BE2C (cell line): ENCODE measurements around the gene ALDOA.
"Not testable (repeated sequence)": the region's sequence is repeated elsewhere in the genome, so short reads cannot be mapped to it uniquely, and the experiment has no call there.

ENCODE experiments used
- DNase-seq: peaks from one replicate; pipeline ENCODE4 v3.0.0-alpha.2; 2020
- H3K27me3 ChIP-seq: fragments of 250-450 bp; sonication (Bioruptor Pico); 2 replicates; pipeline ENCODE4 v1.5.1; 2020; ENCODE audit warnings: mild to moderate bottlenecking
- H3K36me3 ChIP-seq: fragments of 250-450 bp; sonication (Bioruptor Pico); 2 replicates; pipeline ENCODE4 v1.5.1; 2020; ENCODE audit warnings: mild to moderate bottlenecking
- H3K4me1 ChIP-seq: fragments of 250-450 bp; sonication (Bioruptor Pico); 2 replicates; pipeline ENCODE4 v1.5.1; 2020
- H3K4me3 ChIP-seq: 2 replicates; pipeline ENCODE4 v1.5.1; 2011; ENCODE audit warnings: low read depth, low read length
- H3K9me3 ChIP-seq: fragments of 250-450 bp; sonication (Bioruptor Pico); 2 replicates; pipeline ENCODE4 v1.5.1; 2020
- CTCF ChIP-seq: IDR thresholded peaks from 2 replicates; pipeline ENCODE4 v1.5.1; 2012; ENCODE audit warnings: mild to moderate bottlenecking, low read depth, low read length

Gene ALDOA

GRCh38 chr16:30033270-30033669 is 32.3 kb upstream of the ALDOA start:
- TF ChIP-seq CTCF = no peak
- Histone ChIP-seq H3K4me3 (no peak overlapping the region), H3K9me3 (no peaks in the 10 kb centered on the region), H3K36me3 (no peaks in the 10 kb centered on the region), H3K27me3 (no peaks in the 10 kb centered on the region), H3K4me1 (peaks cover 7% of the 10 kb centered on the region)
- DNase-seq = no peak

GRCh38 chr16:30040221-30040620 is 25.3 kb upstream of the ALDOA start:
- DNase-seq = no peak
- Histone ChIP-seq H3K36me3 (no peaks in the 10 kb centered on the region), H3K9me3 (no peaks in the 10 kb centered on the region), H3K4me1 (no peaks in the 10 kb centered on the region), H3K4me3 (no peak overlapping the region), H3K27me3 (no peaks in the 10 kb centered on the region)
- no peak for TF ChIP-seq CTCF

- not testable (repeated sequence) for H3K27me3 ChIP-seq, H3K9me3 ChIP-seq, DNase-seq, H3K4me3 ChIP-seq, H3K36me3 ChIP-seq, H3K4me1 ChIP-seq
Observed at GRCh38 chr16:30040690-30041089, 24.9 kb upstream of the ALDOA start.

- no peak for DNase-seq
- Histone ChIP-seq H3K36me3 (no peaks in the 10 kb centered on the region), H3K27me3 (no peaks in the 10 kb centered on the region), H3K4me1 (no peaks in the 10 kb centered on the region), H3K4me3 (no peak overlapping the region), H3K9me3 (no peaks in the 10 kb centered on the region)
- TF ChIP-seq CTCF = peak; percentile 70
Observed at GRCh38 chr16:30041841-30042240, 23.7 kb upstream of the ALDOA start.

- H3K27me3 ChIP-seq = no peaks in the 10 kb centered on the region
- DNase-seq = no peak
- no peak for TF ChIP-seq CTCF
Observed at GRCh38 chr16:30046178-30046577, 19.4 kb upstream of the ALDOA start.

GRCh38 chr16:30046588-30046987 is 19.0 kb upstream of the ALDOA start:
- DNase-seq = no peak
- no peaks in the 10 kb centered on the region for H3K9me3 ChIP-seq
- no peak overlapping the region for H3K4me3 ChIP-seq
- H3K36me3 ChIP-seq = no peaks in the 10 kb centered on the region
- no peaks in the 10 kb centered on the region for H3K27me3 ChIP-seq
- peaks cover 7% of the 10 kb centered on the region for H3K4me1 ChIP-seq
- no peak for TF ChIP-seq CTCF

More at GRCh38 chr16:30046178-30046577, 19.4 kb upstream of the ALDOA start:
- Histone ChIP-seq H3K4me3 (no peak overlapping the region), H3K9me3 (no peaks in the 10 kb centered on the region), H3K4me1 (peaks cover 7% of the 10 kb centered on the region), H3K36me3 (no peaks in the 10 kb centered on the region)

GRCh38 chr16:30049871-30050270 is 15.7 kb upstream of the ALDOA start:
- H3K36me3 ChIP-seq = no peaks in the 10 kb centered on the region
- TF ChIP-seq CTCF = no peak
- no peaks in the 10 kb centered on the region for H3K9me3 ChIP-seq
- H3K4me1 ChIP-seq = peaks cover 7% of the 10 kb centered on the region
- no peak overlapping the region for H3K4me3 ChIP-seq
- no peak for DNase-seq
- H3K27me3 ChIP-seq = no peaks in the 10 kb centered on the region
